ENCODE measurements around the gene CHTF18.

DNA sequence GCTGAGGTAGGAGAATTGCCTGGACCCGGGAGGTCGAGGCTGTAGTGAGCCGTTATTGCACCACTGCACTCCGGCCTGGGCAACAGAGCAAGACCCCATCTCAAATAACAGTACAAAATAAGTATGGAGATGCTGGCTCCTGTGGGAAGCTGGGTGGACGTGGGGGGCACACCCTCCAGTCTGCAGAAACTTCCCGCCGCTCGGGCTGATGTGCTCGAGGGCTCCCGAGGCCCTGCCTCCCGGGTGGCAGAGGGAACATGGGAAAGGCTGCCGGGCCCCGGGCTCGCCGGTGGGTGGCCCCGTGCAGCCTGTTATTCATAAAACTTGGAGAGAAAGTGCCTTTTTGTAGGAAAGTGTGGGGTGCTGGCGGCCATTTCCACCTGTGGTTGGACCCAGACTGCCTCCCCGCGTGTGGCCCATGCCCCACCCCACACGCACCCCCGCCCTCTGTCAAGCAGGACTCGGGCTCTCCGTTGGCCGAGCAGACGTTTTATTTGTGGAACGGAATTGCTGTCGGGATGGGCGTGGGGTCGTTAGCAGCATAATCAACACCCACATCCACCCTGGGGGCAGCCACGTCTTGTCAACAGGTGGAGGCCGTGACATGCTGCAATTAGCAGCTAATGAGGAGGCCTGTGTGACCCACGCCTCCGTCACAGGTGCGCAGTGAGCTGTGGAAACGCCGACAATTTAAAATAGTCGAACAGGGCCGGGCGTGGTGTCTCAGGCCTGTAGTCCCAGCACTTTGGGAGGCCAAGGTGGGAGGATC lies 40.3 kb upstream of the CHTF18 start:
- TF ChIP-seq, protein P1, sequence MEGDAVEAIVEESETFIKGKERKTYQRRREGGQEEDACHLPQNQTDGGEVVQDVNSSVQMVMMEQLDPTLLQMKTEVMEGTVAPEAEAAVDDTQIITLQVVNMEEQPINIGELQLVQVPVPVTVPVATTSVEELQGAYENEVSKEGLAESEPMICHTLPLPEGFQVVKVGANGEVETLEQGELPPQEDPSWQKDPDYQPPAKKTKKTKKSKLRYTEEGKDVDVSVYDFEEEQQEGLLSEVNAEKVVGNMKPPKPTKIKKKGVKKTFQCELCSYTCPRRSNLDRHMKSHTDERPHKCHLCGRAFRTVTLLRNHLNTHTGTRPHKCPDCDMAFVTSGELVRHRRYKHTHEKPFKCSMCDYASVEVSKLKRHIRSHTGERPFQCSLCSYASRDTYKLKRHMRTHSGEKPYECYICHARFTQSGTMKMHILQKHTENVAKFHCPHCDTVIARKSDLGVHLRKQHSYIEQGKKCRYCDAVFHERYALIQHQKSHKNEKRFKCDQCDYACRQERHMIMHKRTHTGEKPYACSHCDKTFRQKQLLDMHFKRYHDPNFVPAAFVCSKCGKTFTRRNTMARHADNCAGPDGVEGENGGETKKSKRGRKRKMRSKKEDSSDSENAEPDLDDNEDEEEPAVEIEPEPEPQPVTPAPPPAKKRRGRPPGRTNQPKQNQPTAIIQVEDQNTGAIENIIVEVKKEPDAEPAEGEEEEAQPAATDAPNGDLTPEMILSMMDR (IDR thresholded peaks at IDR 0.05), result no peak
- no peak for TF ChIP-seq POLR2A (IDR thresholded peaks at IDR 0.05)
